Neural cell (in vitro differentiated cells): ENCODE measurements around the gene NOP14. TPM values are rescaled to one million over a fixed set of nuclear protein-coding genes. Genes with fewer than 3 reads are reported as not detected.

Source experiments
- H2AFZ ChIP-seq: fragments of 200-600, 300-800 bp; sonication (generic), shearing (Covaris generic); 2 replicates; pipeline ENCODE4 v1.6.0; 2014; ENCODE audit warnings: low read depth, mild to moderate bottlenecking, antibody characterized with exemption, low read length, moderate library complexity
- H3F3A ChIP-seq: fragments of 200-600 bp; shearing (Covaris generic); 2 replicates; pipeline ENCODE4 v1.6.1; 2016; ENCODE audit warnings: mild to moderate bottlenecking, moderate library complexity, mixed read lengths, antibody characterized with exemption, low read length; ENCODE audit not compliant: insufficient read depth, poor library complexity, severe bottlenecking
- H3K27ac ChIP-seq: fragments of 200-600, 300-800 bp; sonication (generic), shearing (Covaris generic); 2 replicates; pipeline ENCODE4 v1.5.1; 2014; ENCODE audit warnings: mild to moderate bottlenecking, low read length, moderate library complexity
- H3K27me3 ChIP-seq: fragments of 300-800, 200-600 bp; sonication (generic), shearing (Covaris generic); 2 replicates; pipeline ENCODE4 v1.6.0; 2014; ENCODE audit warnings: mild to moderate bottlenecking, low read depth, low read length, moderate library complexity; ENCODE audit not compliant: insufficient read depth
- H3K36me3 ChIP-seq: fragments of 300-800, 200-600 bp; sonication (generic), shearing (Covaris generic); 2 replicates; pipeline ENCODE4 v1.5.1; 2014; ENCODE audit warnings: mild to moderate bottlenecking, antibody characterized with exemption, low read length, moderate library complexity; ENCODE audit not compliant: insufficient read depth
- H3K4me2 ChIP-seq: fragments of 300-800, 200-600 bp; sonication (generic), shearing (Covaris generic); 2 replicates; pipeline ENCODE4 v1.6.0; 2014; ENCODE audit warnings: mild to moderate bottlenecking, low read length
- H3K4me3 ChIP-seq: fragments of 300-800, 200-600 bp; sonication (generic), shearing (Covaris generic); 2 replicates; pipeline ENCODE4 v1.5.1; 2014; ENCODE audit warnings: mild to moderate bottlenecking, low read length, moderate library complexity
- H3K79me2 ChIP-seq: fragments of 200-600 bp; shearing (Covaris generic); replicated peaks from 2 replicates; pipeline ENCODE4 v1.6.0; 2014; ENCODE audit warnings: mild to moderate bottlenecking, low read length, moderate library complexity; ENCODE audit not compliant: insufficient read depth
- H3K9ac ChIP-seq: fragments of 300-800, 200-600 bp; sonication (generic), shearing (Covaris generic); 2 replicates; pipeline ENCODE4 v1.6.1; 2016; ENCODE audit warnings: mild to moderate bottlenecking, low read length, mixed read lengths
- H3K9me2 ChIP-seq: fragments of 200-600 bp; shearing (Covaris generic); 2 replicates; pipeline ENCODE4 v1.6.1; 2016; ENCODE audit warnings: mild to moderate bottlenecking, low read length, mixed read lengths; ENCODE audit not compliant: insufficient read depth
- H3K9me3 ChIP-seq: fragments of 200-600, 300-800 bp; sonication (generic), shearing (Covaris generic); 2 replicates; pipeline ENCODE4 v1.6.1; 2016; ENCODE audit warnings: mild to moderate bottlenecking, mixed run types, low read length, moderate library complexity, mixed read lengths
- H4K20me1 ChIP-seq: fragments of 200-600 bp; shearing (Covaris generic); 2 replicates; pipeline ENCODE4 v1.6.1; 2016; ENCODE audit warnings: mild to moderate bottlenecking, mixed run types; ENCODE audit not compliant: insufficient read depth
- EP300 ChIP-seq: fragments of 450-650 bp; conservative IDR thresholded peaks from 2 replicates; pipeline ENCODE4 v1.6.1; 2014; ENCODE audit warnings: antibody characterized with exemption, mild to moderate bottlenecking, moderate library complexity; ENCODE audit not compliant: poor library complexity, severe bottlenecking
- EZH2 ChIP-seq: fragments of 200-600, 300-800 bp; shearing (Covaris generic), sonication (generic); IDR thresholded peaks from 2 replicates; pipeline ENCODE4 v1.6.1; 2014; ENCODE audit warnings: antibody characterized with exemption, low read length, borderline replicate concordance, mild to moderate bottlenecking; ENCODE audit not compliant: insufficient read depth, poor library complexity, severe bottlenecking
- MXI1 ChIP-seq: fragments of 450-650 bp; conservative IDR thresholded peaks from 2 replicates; pipeline ENCODE4 v1.6.1; 2014; ENCODE audit warnings: antibody characterized with exemption, mild to moderate bottlenecking; ENCODE audit not compliant: poor library complexity, severe bottlenecking
- POLR2AphosphoS5 ChIP-seq: IDR thresholded peaks from 2 replicates; pipeline ENCODE4 v1.6.1; 2012
- RAD21 ChIP-seq: fragments of 450-650 bp; conservative IDR thresholded peaks from 2 replicates; pipeline ENCODE4 v1.6.1; 2014; ENCODE audit warnings: antibody characterized with exemption, mild to moderate bottlenecking, moderate library complexity
- SMC3 ChIP-seq: fragments of 450-650 bp; conservative IDR thresholded peaks from 2 replicates; pipeline ENCODE4 v1.6.1; 2014; ENCODE audit warnings: antibody characterized with exemption, mild to moderate bottlenecking, moderate library complexity; ENCODE audit not compliant: poor library complexity
- TAF1 ChIP-seq: IDR thresholded peaks from 2 replicates; pipeline ENCODE4 v1.6.1; 2012; ENCODE audit warnings: low read depth
- polyA plus RNA-seq: library from polyadenylated mRNA; depleted of rRNA; stranded (reverse); fragments of >200 nt; gene quantifications from 2 replicates; pipeline ENCODE4 v1.2.3, GENCODE V29; 2014
- TF ChIP-seq, protein P1 (sequence below): IDR thresholded peaks from 2 replicates; pipeline ENCODE4 v1.6.1; 2012; ENCODE audit warnings: borderline replicate concordance
- TF ChIP-seq, protein P2 (sequence below): fragments of 450-650 bp; IDR thresholded peaks from 2 replicates; pipeline ENCODE4 v1.5.1; 2014; ENCODE audit warnings: antibody characterized with exemption, mild to moderate bottlenecking, moderate library complexity; ENCODE audit not compliant: poor library complexity, severe bottlenecking

NOP14 gene
- polyA plus RNA-seq, 1 donor from 2014 or later: 6.3 TPM

DNA sequence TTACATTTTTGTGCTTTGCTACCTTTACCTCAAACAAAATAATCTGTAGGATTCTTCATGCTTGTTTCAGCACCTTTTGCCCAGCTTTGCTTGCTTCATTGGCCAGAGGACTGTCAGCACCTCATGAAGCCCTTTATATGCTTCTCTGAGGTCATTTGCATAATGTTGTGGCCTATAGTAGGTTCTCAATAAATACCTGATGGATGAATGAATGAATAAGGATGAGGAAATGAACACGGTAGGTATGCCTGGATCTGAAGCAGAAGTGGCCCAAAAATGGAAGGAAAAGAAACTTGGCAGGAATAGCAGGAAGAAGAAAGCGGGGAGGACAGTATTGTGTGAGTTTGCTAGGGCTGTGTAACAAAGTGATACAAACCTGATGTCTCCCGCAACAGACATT is 8.1 kb upstream of the NOP14 start:
- Histone ChIP-seq H4K20me1 (no peaks in the 10 kb centered on the region), H3K79me2 (no peaks in the 10 kb centered on the region), H3K9me3 (no peaks in the 10 kb centered on the region), H3K27me3 (no peaks in the 10 kb centered on the region), H3K4me2 (no peak overlapping the region), H3K36me3 (no peaks in the 10 kb centered on the region), H3F3A (no peaks in the 10 kb centered on the region), H3K9ac (no peak overlapping the region), H3K27ac (no peak overlapping the region), H2AFZ (no peak overlapping the region), H3K9me2 (no peaks in the 10 kb centered on the region), H3K4me3 (no peak overlapping the region)
- TF ChIP-seq MXI1 (no peak), TAF1 (no peak), EZH2 (no peak), SMC3 (no peak), POLR2AphosphoS5 (no peak), EP300 (no peak), RAD21 (no peak)
- TF ChIP-seq, protein P1, sequence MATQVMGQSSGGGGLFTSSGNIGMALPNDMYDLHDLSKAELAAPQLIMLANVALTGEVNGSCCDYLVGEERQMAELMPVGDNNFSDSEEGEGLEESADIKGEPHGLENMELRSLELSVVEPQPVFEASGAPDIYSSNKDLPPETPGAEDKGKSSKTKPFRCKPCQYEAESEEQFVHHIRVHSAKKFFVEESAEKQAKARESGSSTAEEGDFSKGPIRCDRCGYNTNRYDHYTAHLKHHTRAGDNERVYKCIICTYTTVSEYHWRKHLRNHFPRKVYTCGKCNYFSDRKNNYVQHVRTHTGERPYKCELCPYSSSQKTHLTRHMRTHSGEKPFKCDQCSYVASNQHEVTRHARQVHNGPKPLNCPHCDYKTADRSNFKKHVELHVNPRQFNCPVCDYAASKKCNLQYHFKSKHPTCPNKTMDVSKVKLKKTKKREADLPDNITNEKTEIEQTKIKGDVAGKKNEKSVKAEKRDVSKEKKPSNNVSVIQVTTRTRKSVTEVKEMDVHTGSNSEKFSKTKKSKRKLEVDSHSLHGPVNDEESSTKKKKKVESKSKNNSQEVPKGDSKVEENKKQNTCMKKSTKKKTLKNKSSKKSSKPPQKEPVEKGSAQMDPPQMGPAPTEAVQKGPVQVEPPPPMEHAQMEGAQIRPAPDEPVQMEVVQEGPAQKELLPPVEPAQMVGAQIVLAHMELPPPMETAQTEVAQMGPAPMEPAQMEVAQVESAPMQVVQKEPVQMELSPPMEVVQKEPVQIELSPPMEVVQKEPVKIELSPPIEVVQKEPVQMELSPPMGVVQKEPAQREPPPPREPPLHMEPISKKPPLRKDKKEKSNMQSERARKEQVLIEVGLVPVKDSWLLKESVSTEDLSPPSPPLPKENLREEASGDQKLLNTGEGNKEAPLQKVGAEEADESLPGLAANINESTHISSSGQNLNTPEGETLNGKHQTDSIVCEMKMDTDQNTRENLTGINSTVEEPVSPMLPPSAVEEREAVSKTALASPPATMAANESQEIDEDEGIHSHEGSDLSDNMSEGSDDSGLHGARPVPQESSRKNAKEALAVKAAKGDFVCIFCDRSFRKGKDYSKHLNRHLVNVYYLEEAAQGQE: no peak
- TF ChIP-seq, protein P2, sequence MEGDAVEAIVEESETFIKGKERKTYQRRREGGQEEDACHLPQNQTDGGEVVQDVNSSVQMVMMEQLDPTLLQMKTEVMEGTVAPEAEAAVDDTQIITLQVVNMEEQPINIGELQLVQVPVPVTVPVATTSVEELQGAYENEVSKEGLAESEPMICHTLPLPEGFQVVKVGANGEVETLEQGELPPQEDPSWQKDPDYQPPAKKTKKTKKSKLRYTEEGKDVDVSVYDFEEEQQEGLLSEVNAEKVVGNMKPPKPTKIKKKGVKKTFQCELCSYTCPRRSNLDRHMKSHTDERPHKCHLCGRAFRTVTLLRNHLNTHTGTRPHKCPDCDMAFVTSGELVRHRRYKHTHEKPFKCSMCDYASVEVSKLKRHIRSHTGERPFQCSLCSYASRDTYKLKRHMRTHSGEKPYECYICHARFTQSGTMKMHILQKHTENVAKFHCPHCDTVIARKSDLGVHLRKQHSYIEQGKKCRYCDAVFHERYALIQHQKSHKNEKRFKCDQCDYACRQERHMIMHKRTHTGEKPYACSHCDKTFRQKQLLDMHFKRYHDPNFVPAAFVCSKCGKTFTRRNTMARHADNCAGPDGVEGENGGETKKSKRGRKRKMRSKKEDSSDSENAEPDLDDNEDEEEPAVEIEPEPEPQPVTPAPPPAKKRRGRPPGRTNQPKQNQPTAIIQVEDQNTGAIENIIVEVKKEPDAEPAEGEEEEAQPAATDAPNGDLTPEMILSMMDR: no peak

DNA sequence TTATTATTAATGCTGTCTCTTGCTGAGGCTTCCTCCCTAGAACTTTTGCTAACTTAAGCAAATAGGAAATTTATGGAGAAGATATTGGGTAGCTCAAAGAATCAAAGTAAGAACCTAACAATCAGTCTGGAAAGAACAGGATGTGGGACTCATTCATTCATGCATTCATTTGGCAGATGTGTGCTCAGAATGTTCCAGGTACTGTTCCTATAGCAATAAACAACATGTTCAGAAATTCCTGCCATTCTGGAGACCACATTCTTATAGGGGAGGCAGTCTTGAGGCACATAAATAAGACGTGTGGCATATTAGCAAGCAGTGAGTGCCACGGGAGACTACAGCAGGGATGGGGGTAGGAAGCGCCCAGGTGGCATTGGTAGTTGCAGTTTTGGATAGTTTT is 5.2 kb upstream of the NOP14 start:
- Histone ChIP-seq H3K9me2 (no peaks in the 10 kb centered on the region), H2AFZ (no peak overlapping the region), H3K79me2 (peaks cover 15% of the 10 kb centered on the region), H3K27ac (no peak overlapping the region), H3K36me3 (no peaks in the 10 kb centered on the region), H3K4me2 (no peak overlapping the region), H3K9me3 (no peaks in the 10 kb centered on the region), H3K27me3 (no peaks in the 10 kb centered on the region), H4K20me1 (no peaks in the 10 kb centered on the region), H3F3A (no peaks in the 10 kb centered on the region), H3K9ac (no peak overlapping the region), H3K4me3 (no peak overlapping the region)
- TF ChIP-seq MXI1 (no peak), TAF1 (no peak), POLR2AphosphoS5 (no peak), EP300 (no peak), RAD21 (no peak), SMC3 (no peak), EZH2 (no peak)
- TF ChIP-seq, protein P1: no peak
- TF ChIP-seq, protein P2: no peak
